ENCODE data around the gene PALS1. TPM values are rescaled to one million over a fixed set of nuclear protein-coding genes. Genes with fewer than 3 reads are reported as not detected.

Gene PALS1
- total and polyA plus RNA-seq, 2 experiments from 2014 or later: 11.6 to 38.1 TPM

GRCh38 chr14:67195279-67195678 lies 46.0 kb upstream of the PALS1 start:
- TF ChIP-seq EZH2 (IDR thresholded peaks at IDR 0.05; ENCODE audit: borderline replicate concordance) (no peak), CTCF (IDR thresholded peaks at IDR 0.05; ENCODE audit: poor library complexity) (no peak), EZH2phosphoT487 (IDR thresholded peaks at IDR 0.05; ENCODE audit: low read depth, severe bottlenecking, unreplicated experiment) (no peak)
- Histone ChIP-seq H3K36me3 (replicated peaks; ENCODE audit: insufficient read depth, low read depth) (no peaks in the 10 kb centered on the region), H3K9me2 (replicated peaks; ENCODE audit: insufficient read depth) (no peaks in the 10 kb centered on the region), H3K4me3 (no peak overlapping the region), H4K20me1 (ENCODE audit: insufficient read depth, poor library complexity, severe bottlenecking) (no peaks in the 10 kb centered on the region), H2AFZ (no peak overlapping the region), H3K27me3 (no peaks in the 10 kb centered on the region), H3K9me3 (ENCODE audit: low read depth) (no peaks in the 10 kb centered on the region), H3K79me2 (no peaks in the 10 kb centered on the region), H3K4me2 (no peak overlapping the region), H3K4me1 (ENCODE audit: insufficient read depth) (no peaks in the 10 kb centered on the region), H3K27ac (no peak overlapping the region)
- 90% methylated on average over 2 of the region's 2 CpGs for WGBS (ENCODE audit: low lambda C conversion rate, missing lambda C conversion rate)
- DNase-seq (ENCODE audit: low spot score): no peak

- H3K9me2 ChIP-seq (replicated peaks; ENCODE audit: insufficient read depth): no peaks in the 10 kb centered on the region
- TF ChIP-seq EZH2phosphoT487 (IDR thresholded peaks at IDR 0.05; ENCODE audit: low read depth, severe bottlenecking, unreplicated experiment) (no peak), EZH2 (IDR thresholded peaks at IDR 0.05; ENCODE audit: borderline replicate concordance) (no peak), CTCF (IDR thresholded peaks at IDR 0.05; ENCODE audit: poor library complexity) (no peak)
- H3K27ac ChIP-seq: no peak overlapping the region
- no peak overlapping the region for H3K4me2 ChIP-seq
- no peaks in the 10 kb centered on the region for H3K9me3 ChIP-seq (ENCODE audit: low read depth)
- H3K79me2 ChIP-seq: no peaks in the 10 kb centered on the region
- H3K4me3 ChIP-seq: no peak overlapping the region
- DNase-seq (ENCODE audit: low spot score): no peak
- H3K4me1 ChIP-seq (ENCODE audit: insufficient read depth): no peaks in the 10 kb centered on the region
- 94% methylated on average over 6 of the region's 6 CpGs for WGBS (ENCODE audit: low lambda C conversion rate, missing lambda C conversion rate)
- H4K20me1 ChIP-seq (ENCODE audit: insufficient read depth, poor library complexity, severe bottlenecking): no peaks in the 10 kb centered on the region
- no peaks in the 10 kb centered on the region for H3K36me3 ChIP-seq (replicated peaks; ENCODE audit: insufficient read depth, low read depth)
- no peak overlapping the region for H2AFZ ChIP-seq
- H3K27me3 ChIP-seq: no peaks in the 10 kb centered on the region
Measured at GRCh38 chr14:67199016-67199415, 42.2 kb upstream of the PALS1 start.

GRCh38 chr14:67207810-67208209 lies 33.4 kb upstream of the PALS1 start:
- Histone ChIP-seq H3K36me3 (replicated peaks; ENCODE audit: insufficient read depth, low read depth) (no peaks in the 10 kb centered on the region), H3K4me2 (no peak overlapping the region), H3K79me2 (no peaks in the 10 kb centered on the region), H3K4me1 (ENCODE audit: insufficient read depth) (no peaks in the 10 kb centered on the region), H3K9me2 (replicated peaks; ENCODE audit: insufficient read depth) (no peaks in the 10 kb centered on the region), H3K4me3 (no peak overlapping the region), H4K20me1 (ENCODE audit: insufficient read depth, poor library complexity, severe bottlenecking) (no peaks in the 10 kb centered on the region), H3K9me3 (ENCODE audit: low read depth) (no peaks in the 10 kb centered on the region), H3K27me3 (no peaks in the 10 kb centered on the region), H3K27ac (no peak overlapping the region), H2AFZ (no peak overlapping the region)
- 95% methylated on average over 8 of the region's 8 CpGs for WGBS (ENCODE audit: low lambda C conversion rate, missing lambda C conversion rate)
- DNase-seq (ENCODE audit: low spot score): no peak
- TF ChIP-seq CTCF (IDR thresholded peaks at IDR 0.05; ENCODE audit: poor library complexity) (no peak), EZH2phosphoT487 (IDR thresholded peaks at IDR 0.05; ENCODE audit: low read depth, severe bottlenecking, unreplicated experiment) (no peak), EZH2 (IDR thresholded peaks at IDR 0.05; ENCODE audit: borderline replicate concordance) (no peak)

- no peak for DNase-seq (ENCODE audit: low spot score)
- H3K27me3 ChIP-seq: no peaks in the 10 kb centered on the region
- no peak overlapping the region for H3K27ac ChIP-seq
- no peaks in the 10 kb centered on the region for H4K20me1 ChIP-seq (ENCODE audit: insufficient read depth, poor library complexity, severe bottlenecking)
- H3K4me2 ChIP-seq: no peak overlapping the region
- peaks cover 5% of the 10 kb centered on the region for H3K4me1 ChIP-seq (ENCODE audit: insufficient read depth)
- 62% methylated on average over 2 of the region's 2 CpGs for WGBS (ENCODE audit: low lambda C conversion rate, missing lambda C conversion rate)
- no peaks in the 10 kb centered on the region for H3K9me2 ChIP-seq (replicated peaks; ENCODE audit: insufficient read depth)
- no peak overlapping the region for H3K4me3 ChIP-seq
- H2AFZ ChIP-seq: no peak overlapping the region
- H3K79me2 ChIP-seq: no peaks in the 10 kb centered on the region
- no peaks in the 10 kb centered on the region for H3K36me3 ChIP-seq (replicated peaks; ENCODE audit: insufficient read depth, low read depth)
- TF ChIP-seq CTCF (IDR thresholded peaks at IDR 0.05; ENCODE audit: poor library complexity) (no peak), EZH2phosphoT487 (IDR thresholded peaks at IDR 0.05; ENCODE audit: low read depth, severe bottlenecking, unreplicated experiment) (no peak), EZH2 (IDR thresholded peaks at IDR 0.05; ENCODE audit: borderline replicate concordance) (no peak)
- no peaks in the 10 kb centered on the region for H3K9me3 ChIP-seq (ENCODE audit: low read depth)
Measured at GRCh38 chr14:67218126-67218525, 23.1 kb upstream of the PALS1 start.

All from hepatocyte (in vitro differentiated cells).